GM03348 (cell line): Measurements from ENCODE around the gene C16orf96.
A peak's percentile ranks its signal among the peaks of the same experiment; 100 is the strongest.

Experiments
- DNase-seq: peaks from one replicate; pipeline ENCODE4 v3.0.0; 2012; ENCODE audit warnings: low spot score

The C16orf96 gene

GRCh38 chr16:4525634-4526277 is 30.4 kb upstream of the C16orf96 start:
- no peak for DNase-seq

DNA sequence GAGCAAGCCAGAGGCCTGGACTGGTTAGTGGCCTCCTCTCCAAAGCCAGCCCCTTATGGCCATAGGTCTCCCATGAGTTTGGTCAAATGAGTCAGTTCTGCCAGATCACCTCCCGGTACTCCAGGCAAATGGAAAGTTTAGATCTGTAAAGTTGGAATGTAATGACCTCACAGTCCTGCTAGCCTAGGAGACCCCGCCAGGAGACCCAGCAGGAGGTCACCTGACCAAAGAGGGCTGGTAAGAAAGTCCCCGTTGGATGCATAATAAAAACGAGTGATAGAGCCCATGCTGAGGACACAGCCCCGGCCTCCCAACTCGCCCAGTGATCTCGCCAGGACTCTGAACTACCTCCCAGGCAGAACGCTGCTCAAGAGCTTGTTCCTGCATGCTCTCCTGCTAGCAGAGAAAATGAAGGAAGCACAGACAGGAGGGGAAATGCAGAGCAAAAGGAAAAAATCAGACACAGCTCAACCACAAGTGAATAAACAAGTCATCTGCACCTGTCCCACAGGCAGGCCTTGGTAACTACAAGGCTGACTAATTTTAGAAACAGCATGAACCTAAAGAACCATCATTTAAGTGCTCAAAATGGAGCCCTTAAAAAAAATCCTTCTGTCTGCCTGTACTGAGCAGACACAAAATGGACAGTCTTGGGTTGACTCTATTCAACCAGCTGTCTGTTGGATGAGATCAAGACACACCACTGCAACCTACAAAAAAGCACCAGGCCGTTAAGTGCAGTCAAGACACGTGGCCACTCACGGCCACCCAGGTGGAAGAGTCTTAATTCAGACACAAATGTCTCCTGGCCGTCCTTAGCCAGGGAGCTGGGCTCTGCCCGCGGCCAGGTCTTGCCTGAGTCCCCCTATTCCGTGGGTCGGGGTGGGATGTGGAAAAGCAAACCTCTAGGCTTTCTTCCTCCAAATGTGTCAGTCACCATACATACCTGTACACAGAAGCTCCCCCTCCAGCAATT is 26.8 kb upstream of the C16orf96 start:
- no peak for DNase-seq

DNA sequence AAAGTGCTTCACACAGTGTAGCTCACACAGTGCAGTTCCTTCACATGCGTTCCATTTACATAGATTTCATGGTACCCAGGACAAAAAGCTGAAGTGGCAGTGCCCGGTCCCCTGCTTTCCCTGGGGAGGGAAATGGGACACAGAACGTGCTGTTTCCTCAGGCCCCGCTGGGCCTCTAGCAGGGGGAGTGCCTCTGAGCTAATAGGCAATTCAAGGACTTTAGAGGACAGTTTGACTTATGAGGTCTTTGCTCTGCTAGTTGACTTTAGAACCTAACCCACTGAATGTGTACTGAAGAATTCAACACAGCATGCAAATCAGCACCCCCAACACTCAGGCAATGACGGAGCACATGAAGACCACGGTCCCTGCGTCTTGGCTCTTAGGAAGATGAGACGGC is 24.3 kb upstream of the C16orf96 start:
- DNase-seq: no peak

DNA sequence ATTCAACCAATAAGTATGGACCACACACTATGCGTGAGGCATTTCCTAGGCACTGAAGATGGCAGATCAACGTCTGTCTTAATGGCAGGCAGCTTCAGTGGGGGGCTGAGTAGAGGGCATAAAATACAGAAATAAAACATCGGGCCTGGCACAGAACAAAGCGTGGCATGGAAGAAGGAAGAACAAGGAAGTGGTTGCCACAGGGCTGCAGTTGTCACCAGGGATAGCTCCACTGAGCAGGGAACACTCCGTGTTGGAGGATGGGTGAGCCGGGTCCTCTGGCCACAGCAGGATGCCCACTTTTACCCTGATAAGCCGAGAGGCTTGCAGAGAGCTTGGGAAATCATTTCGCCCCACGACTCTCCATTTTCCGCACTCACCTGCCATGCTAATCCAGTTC is 23.9 kb upstream of the C16orf96 start:
- no peak for DNase-seq

DNA sequence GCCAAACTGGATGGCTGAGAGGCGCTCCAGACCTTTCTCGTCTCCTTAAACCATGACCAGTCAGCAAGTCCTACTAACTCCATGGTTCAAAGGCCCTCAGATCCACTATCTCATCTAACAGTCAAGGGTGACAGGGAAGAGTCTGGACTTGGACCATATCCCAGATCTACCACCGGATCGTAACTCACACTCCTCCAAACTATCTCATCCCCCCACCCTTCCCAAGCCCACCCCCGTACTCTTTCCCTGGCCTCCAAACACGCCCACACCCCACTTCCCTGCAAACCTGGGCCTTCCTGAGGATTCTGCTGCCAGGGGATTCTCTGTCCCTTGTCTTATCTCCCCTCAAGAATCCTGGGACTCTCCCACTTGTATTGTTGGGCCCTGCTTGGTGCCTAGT is 22.6 kb upstream of the C16orf96 start:
- DNase-seq: no peak

DNA sequence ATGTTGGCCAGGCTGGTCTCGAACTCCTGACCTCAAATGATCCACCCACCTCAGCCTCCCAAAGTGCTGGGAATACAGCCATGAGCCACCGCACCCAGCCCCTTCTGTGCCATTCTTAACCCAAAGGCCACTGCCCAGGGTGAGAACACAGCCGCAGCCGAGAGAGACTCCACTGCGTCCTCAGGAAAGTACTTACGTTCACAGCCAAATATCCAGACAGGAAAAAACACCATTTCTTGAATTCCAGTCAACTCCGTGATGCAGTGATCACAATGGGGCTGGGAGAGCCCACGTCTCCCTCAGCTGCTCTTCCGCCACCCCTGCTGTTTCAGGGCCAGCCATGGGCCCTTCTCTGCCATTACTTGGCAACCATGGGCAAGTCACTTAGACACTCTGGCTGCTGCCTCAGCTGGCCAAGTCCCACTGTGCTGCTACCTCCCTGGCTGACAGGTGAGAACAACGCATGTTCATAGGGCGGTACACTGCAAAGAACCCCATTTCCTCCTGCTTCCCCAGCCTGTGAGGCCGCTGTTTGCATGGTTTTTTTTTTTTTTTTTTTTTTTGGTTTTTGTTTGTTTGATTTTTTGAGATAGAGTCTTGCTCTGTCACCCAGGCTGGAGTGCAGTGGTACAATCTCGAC is 21.9 kb upstream of the C16orf96 start:
- no peak for DNase-seq

DNA sequence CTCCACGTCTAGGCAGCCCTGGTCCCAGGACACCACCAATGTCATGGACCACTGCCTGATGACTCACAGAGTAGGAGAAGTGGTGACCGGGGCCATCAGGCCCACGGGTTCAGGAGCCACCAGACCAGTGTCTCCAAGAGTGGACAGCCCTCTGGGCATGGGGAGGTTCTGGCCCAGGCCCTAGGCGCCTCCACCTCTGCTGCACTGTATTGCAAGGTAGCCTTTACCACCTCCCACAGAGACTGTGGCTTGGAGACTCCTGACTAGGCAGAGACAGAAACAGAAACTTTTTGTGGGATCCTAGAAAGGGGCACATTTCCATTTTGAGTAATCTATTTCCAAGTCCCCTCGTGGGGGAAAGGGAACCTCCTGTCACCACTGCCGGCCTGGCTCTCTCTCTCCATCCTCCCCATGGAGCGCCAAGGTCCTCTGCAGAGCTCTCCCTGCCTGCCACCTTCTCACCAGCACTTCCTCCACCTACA is 20.5 kb upstream of the C16orf96 start:
- DNase-seq: no peak

DNA sequence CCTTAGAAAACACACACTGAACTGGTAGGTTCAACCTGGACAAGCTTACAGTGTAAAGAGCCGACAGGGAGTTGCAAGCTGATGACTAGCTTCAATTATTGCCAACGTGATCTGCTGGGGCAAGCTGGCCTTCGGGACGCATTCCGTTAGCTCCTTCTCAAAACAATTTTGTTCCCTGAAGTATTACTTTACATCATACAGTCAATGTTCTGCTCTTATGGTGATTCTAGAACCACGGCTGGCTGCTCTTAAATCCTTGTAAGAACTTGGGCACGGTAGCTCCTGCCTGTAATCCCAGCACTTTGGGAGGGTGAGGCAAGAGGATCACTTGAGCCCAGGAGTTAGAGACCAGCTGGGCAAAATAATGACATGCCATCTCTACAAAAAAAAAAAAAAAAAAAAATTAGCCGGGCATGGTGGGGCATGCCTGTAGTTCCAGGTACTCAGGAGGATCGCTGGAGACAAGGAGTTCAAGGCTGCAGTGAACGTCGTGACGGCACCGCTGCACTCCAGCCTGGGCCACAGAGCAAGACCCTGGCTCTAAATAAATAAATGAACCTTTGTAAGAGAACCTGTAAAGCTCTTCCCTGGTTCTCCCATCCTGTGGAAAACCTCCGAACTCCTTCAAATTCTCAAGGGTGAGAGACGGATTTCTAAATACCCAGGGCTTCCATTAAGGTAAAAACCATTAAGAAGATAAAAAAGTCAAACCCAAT is 19.6 kb upstream of the C16orf96 start:
- DNase-seq: no peak

GRCh38 chr16:4537376-4538343 is 18.5 kb upstream of the C16orf96 start:
- DNase-seq: peak; percentile 67

GRCh38 chr16:4538350-4539235 is 17.5 kb upstream of the C16orf96 start, which contains the start of gene CDIP1:
TSS of gene CDIP1 (minus strand) at chr16:4538773. CDS start at chr16:4514130, 24,643 bp downstream.
- DNase-seq: peak; percentile 96

- no peak for DNase-seq
Observed at GRCh38 chr16:4539716-4540284, 16.3 kb upstream of the C16orf96 start.

DNA sequence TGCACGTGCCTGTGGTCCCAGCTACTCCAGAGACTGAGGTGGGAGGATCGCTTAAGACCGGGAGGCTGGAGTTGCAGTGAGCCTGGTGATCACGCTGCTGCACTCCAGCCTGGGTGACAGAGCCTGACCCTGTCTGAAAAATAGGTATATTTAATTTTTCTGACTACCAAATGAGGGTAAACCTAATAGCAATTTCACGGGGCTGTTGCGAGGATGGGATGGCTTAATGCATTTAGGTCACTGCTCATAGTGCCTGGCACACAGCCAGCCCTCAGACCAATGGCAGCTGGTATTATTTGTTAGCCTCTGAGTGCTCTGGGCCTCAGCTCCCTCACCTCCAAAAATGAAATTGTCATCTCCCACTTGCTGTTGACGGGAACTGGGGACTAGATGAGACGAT is 11.7 kb upstream of the C16orf96 start:
- no peak for DNase-seq

DNA sequence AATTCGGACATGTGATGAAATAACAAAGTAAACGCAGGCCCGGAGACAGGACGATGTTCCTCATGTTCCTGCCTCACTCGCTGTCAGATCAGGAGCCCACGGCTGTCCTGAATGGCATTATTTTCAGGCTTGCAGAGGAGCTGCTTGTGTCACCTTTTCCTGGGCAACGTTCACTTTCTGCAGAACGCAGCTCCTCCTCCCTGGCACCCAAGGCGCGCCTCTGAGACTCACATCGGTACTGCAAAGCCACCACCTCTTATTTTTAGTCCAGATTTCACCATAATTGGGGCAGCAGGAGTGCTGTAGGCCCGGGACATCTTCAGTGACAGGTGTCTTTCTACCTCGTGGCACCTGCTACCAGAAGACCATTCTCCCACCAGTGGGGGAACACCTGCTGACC is 8.0 kb upstream of the C16orf96 start:
- no peak for DNase-seq

GRCh38 chr16:4550591-4550990 is 5.5 kb upstream of the C16orf96 start:
- no peak for DNase-seq

DNA sequence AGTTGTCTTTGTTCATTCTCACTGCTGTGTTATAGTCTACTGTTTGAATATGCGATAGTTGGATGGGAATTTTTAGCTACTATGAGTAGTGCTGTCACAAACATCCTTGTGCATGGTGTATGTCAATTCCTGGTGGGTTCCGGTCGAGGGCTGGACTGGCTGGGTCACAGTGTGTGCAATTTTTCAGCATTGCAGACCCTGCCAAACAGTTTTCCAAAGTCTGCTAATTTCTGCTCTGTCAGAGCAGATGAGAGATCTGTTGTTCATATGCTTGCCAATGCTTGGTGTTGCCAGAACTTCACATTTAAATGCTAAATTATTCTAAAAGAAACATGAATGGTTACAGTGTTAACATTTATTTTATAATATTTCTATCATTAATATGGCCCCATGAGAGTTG is 3.6 kb upstream of the C16orf96 start:
- DNase-seq: no peak

- no peak for DNase-seq
Observed at GRCh38 chr16:4556580-4556979, 440 bp downstream of the C16orf96 start.

- DNase-seq: no peak
Observed at GRCh38 chr16:4557973-4558372, 1.8 kb downstream of the C16orf96 start.

DNA sequence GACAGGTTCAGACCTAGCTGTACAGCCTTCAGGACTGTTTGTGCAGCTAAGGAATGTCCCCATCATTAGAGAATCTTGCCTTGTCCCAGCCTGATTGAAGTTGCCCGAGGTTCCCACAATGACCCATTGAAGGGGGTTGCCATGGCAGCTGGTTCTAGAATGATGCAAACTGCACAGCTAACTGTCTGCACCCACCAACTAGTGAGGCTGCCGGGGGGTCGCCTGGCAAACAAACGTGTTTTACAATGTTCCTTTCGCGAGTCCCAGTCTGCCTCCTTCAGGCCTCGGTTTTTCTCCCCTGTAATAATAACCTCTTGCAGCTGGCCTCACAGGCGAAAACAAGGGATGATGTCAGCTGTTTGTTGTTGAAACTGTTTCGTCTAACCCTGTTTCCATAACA is 5.5 kb downstream of the C16orf96 start:
- no peak for DNase-seq

DNA sequence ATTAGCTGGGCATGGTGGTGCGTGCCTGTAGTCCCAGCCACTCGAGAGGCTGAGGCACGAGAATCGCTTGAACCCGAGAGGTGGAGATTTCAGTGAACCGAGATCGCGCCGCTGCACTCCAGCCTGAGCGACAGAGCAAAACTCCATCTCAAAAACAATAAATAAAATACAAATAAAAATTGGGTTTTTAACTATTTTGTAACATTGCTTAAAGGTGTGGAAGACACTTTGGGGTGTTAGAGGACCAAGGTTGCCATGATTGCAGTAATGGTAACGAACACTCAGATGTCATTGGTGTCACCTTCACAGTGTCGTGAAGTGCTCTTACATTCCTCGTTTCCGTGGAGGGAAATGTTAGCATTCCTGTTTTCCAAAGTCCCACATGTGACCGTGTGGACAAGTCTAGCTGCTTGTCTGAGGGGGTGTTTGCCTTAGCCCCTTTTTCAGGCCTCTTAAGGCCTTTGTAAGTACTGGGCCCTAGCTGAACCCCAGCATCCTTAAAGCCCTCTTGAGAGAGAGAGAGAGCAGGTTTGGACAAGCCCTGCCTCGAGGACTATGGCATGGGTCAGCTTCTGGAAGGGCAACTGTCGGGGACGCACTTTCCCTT is 8.6 kb downstream of the C16orf96 start:
- no peak for DNase-seq
